HEK293 (cell line): Measurements from ENCODE around the gene LAPTM4A.

Experiments
- CTCF ChIA-PET: fragments of 350-600 bp; formaldehyde crosslinking; extraction: SDS; loops from one replicate; lab custom pipeline; 2021; ENCODE audit warnings: antibody characterized with exemption; lab: Yijun Ruan, JAX
- POLR2A ChIA-PET: fragments of 300-600 bp; formaldehyde crosslinking; extraction: SDS; loops from one replicate; lab custom pipeline; 2020; ENCODE audit warnings: antibody characterized with exemption, inconsistent platforms; lab: Yijun Ruan, JAX
- H3K27ac ChIP-seq: fragments of 200-500 bp; sonication (Bioruptor generic); 2 replicates; pipeline ENCODE4 v1.5.1; 2014; ENCODE audit warnings: low read depth, low read length, control low read depth, inconsistent platforms; ENCODE audit errors: extremely low read depth
- H3K36me3 ChIP-seq, 2 experiments: fragments of 200-500 bp in 1 of 2; sonication (Bioruptor generic) in 1 of 2; 1 replicate in 1 of 2; 2 replicates in 1 of 2; pipeline ENCODE4 v1.5.1; 2014 to 2017; ENCODE audit warnings: inconsistent platforms in 2 of 2, low read length in 2 of 2; ENCODE audit not compliant: control insufficient read depth in 2 of 2, insufficient read depth in 1 of 2
- H3K4me1 ChIP-seq: fragments of 200-500 bp; sonication (Bioruptor generic); 2 replicates; pipeline ENCODE4 v1.5.1; 2014; ENCODE audit warnings: mild to moderate bottlenecking, low read length, inconsistent platforms; ENCODE audit not compliant: control insufficient read depth, insufficient read depth
- H3K4me3 ChIP-seq: 2 replicates; pipeline ENCODE4 v1.5.1; 2011; ENCODE audit warnings: low read depth, mild to moderate bottlenecking, control low read depth, low read length, moderate library complexity
- H3K9me3 ChIP-seq: fragments of 200-500 bp; sonication (Bioruptor generic); 2 replicates; pipeline ENCODE4 v1.5.1; 2014; ENCODE audit warnings: low read depth, low read length, inconsistent platforms; ENCODE audit not compliant: control insufficient read depth, insufficient read depth
- ATF2 ChIP-seq: fragments of 450-650 bp; formaldehyde crosslinking; IDR thresholded peaks from 2 replicates; pipeline ENCODE4 v1.5.1; 2016; ENCODE audit warnings: missing biosample characterization, missing genetic modification characterization, low read depth
- BCL11B ChIP-seq: fragments of 450-650 bp; formaldehyde crosslinking; IDR thresholded peaks from 2 replicates; pipeline ENCODE4 v1.5.1; 2016; ENCODE audit warnings: low read depth, missing biosample characterization, missing genetic modification characterization
- INSM2 ChIP-seq: fragments of 450-650 bp; formaldehyde crosslinking; IDR thresholded peaks from 2 replicates; pipeline ENCODE4 v1.5.1; 2016; ENCODE audit warnings: missing biosample characterization, missing genetic modification characterization
- KLF16 ChIP-seq: fragments of 450-650 bp; formaldehyde crosslinking; IDR thresholded peaks from 2 replicates; pipeline ENCODE4 v1.5.1; 2017; ENCODE audit warnings: missing biosample characterization, missing genetic modification characterization
- KLF8 ChIP-seq: fragments of 450-650 bp; formaldehyde crosslinking; IDR thresholded peaks from 2 replicates; pipeline ENCODE4 v1.5.1; 2016; ENCODE audit warnings: missing biosample characterization, missing genetic modification characterization
- OVOL3 ChIP-seq: fragments of 450-650 bp; formaldehyde crosslinking; IDR thresholded peaks from 2 replicates; pipeline ENCODE4 v1.5.1; 2016; ENCODE audit warnings: missing biosample characterization, missing genetic modification characterization
- PRDM1 ChIP-seq: fragments of 450-650 bp; formaldehyde crosslinking; IDR thresholded peaks from 2 replicates; pipeline ENCODE4; 2016; ENCODE audit warnings: missing biosample characterization, missing genetic modification characterization
- PRDM6 ChIP-seq: fragments of 450-650 bp; formaldehyde crosslinking; IDR thresholded peaks from 2 replicates; pipeline ENCODE4 v1.5.1; 2017; ENCODE audit warnings: missing biosample characterization, missing genetic modification characterization
- SALL2 ChIP-seq: fragments of 450-650 bp; formaldehyde crosslinking; IDR thresholded peaks from 2 replicates; pipeline ENCODE4 v1.5.0; 2017; ENCODE audit warnings: missing biosample characterization, mild to moderate bottlenecking, missing genetic modification characterization, borderline replicate concordance
- SP7 ChIP-seq: fragments of 450-650 bp; formaldehyde crosslinking; IDR thresholded peaks from 2 replicates; pipeline ENCODE4 v1.5.1; 2016; ENCODE audit warnings: missing biosample characterization, missing genetic modification characterization
- TCF7L2 ChIP-seq: IDR thresholded peaks from 2 replicates; pipeline ENCODE4 v1.6.1; 2011; ENCODE audit warnings: low read depth, mild to moderate bottlenecking, inconsistent platforms, low read length, moderate library complexity, borderline replicate concordance
- ZEB2 ChIP-seq: fragments of 450-650 bp; formaldehyde crosslinking; IDR thresholded peaks from 2 replicates; pipeline ENCODE4 v1.5.1; 2016; ENCODE audit warnings: missing biosample characterization, missing genetic modification characterization
- ZFHX2 ChIP-seq: fragments of 450-650 bp; formaldehyde crosslinking; conservative IDR thresholded peaks from 2 replicates; pipeline ENCODE4 v1.5.1; 2016; ENCODE audit warnings: missing biosample characterization, missing genetic modification characterization
- ZFP37 ChIP-seq: fragments of 450-650 bp; formaldehyde crosslinking; IDR thresholded peaks from 2 replicates; pipeline ENCODE4 v1.5.1; 2016; ENCODE audit warnings: missing biosample characterization, missing genetic modification characterization
- ZNF155 ChIP-seq: fragments of 450-650 bp; formaldehyde crosslinking; IDR thresholded peaks from 2 replicates; pipeline ENCODE4 v1.5.1; 2016; ENCODE audit warnings: missing biosample characterization, missing genetic modification characterization
- ZNF157 ChIP-seq: fragments of 450-650 bp; formaldehyde crosslinking; IDR thresholded peaks from 2 replicates; pipeline ENCODE4 v1.5.1; 2016; ENCODE audit warnings: missing biosample characterization, missing genetic modification characterization
- ZNF174 ChIP-seq: fragments of 450-650 bp; formaldehyde crosslinking; IDR thresholded peaks from 2 replicates; pipeline ENCODE4 v1.5.0; 2017; ENCODE audit warnings: missing biosample characterization, mild to moderate bottlenecking, missing genetic modification characterization
- ZNF513 ChIP-seq: fragments of 450-650 bp; IDR thresholded peaks from 2 replicates; pipeline ENCODE4 v1.5.1; 2018; ENCODE audit warnings: missing biosample characterization, missing genetic modification characterization
- ZNF518A ChIP-seq: fragments of 450-650 bp; formaldehyde crosslinking; conservative IDR thresholded peaks from 2 replicates; pipeline ENCODE4 v1.5.1; 2016; ENCODE audit warnings: low read depth, missing biosample characterization, missing genetic modification characterization
- ZNF660 ChIP-seq: fragments of 450-650 bp; IDR thresholded peaks from 2 replicates; pipeline ENCODE4 v1.5.1; 2018; ENCODE audit warnings: missing biosample characterization, mild to moderate bottlenecking, missing genetic modification characterization
- ZNF692 ChIP-seq: fragments of 450-650 bp; formaldehyde crosslinking; IDR thresholded peaks from 2 replicates; pipeline ENCODE4 v1.5.1; 2016; ENCODE audit warnings: missing biosample characterization, missing genetic modification characterization
- ZNF792 ChIP-seq: fragments of 450-650 bp; formaldehyde crosslinking; IDR thresholded peaks from 2 replicates; pipeline ENCODE4 v1.5.1; 2016; ENCODE audit warnings: missing biosample characterization, missing genetic modification characterization
- TF ChIP-seq, protein P1 (sequence below): fragments of 450-650 bp; formaldehyde crosslinking; IDR thresholded peaks from 2 replicates; pipeline ENCODE4 v1.5.1; 2016; ENCODE audit warnings: missing biosample characterization, missing genetic modification characterization, borderline replicate concordance

LAPTM4A gene

GRCh38 chr2:20040489-20041172 is 10.8 kb downstream of the LAPTM4A start:
- peaks cover 28 to 47% of the 10 kb centered on the region in 2 experiments for H3K36me3 ChIP-seq
- no peak overlapping the region for H3K27ac ChIP-seq
- no peaks in the 10 kb centered on the region for H3K9me3 ChIP-seq
- POLR2A ChIA-PET = interaction anchor here (1.7 kb wide), 1 partner anchor 12 kb away, joined by 5 read pairs; the partner anchor contains the start of gene LAPTM4A
- CTCF ChIA-PET = interaction anchor here (5.3 kb wide), 1 partner anchor 25 kb away, joined by 31 read pairs; no protein-coding TSS in a partner anchor
- H3K4me1 ChIP-seq = peaks cover 11% of the 10 kb centered on the region
- H3K4me3 ChIP-seq = no peak overlapping the region
- TF ChIP-seq SALL2 (tag by site-specific recombination) = no peak
- peak; percentile 56 for TF ChIP-seq SP7
- TF ChIP-seq ZNF692 = no peak
- no peak for TF ChIP-seq TCF7L2
- TF ChIP-seq ZNF174 (tag by site-specific recombination) = no peak
- TF ChIP-seq ATF2 = peak; percentile 57; the same call in 1 of the 2 replicates
- TF ChIP-seq ZNF792 (tag by site-specific recombination) = no peak
- TF ChIP-seq PRDM1 = no peak
- TF ChIP-seq KLF8 = peak; percentile 25; the same call in 1 of the 2 replicates
- no peak for TF ChIP-seq ZFP37
- TF ChIP-seq INSM2 = 0 out of 2 replicates have a peak, but pooled peaks have one; percentile 49
- no peak for TF ChIP-seq ZNF518A
- TF ChIP-seq BCL11B (tag by site-specific recombination) = no peak
- no peak for TF ChIP-seq OVOL3
- TF ChIP-seq KLF16 (tag by site-specific recombination) = no peak
- no peak for TF ChIP-seq ZNF660 (tag by site-specific recombination)
- TF ChIP-seq, protein P1, sequence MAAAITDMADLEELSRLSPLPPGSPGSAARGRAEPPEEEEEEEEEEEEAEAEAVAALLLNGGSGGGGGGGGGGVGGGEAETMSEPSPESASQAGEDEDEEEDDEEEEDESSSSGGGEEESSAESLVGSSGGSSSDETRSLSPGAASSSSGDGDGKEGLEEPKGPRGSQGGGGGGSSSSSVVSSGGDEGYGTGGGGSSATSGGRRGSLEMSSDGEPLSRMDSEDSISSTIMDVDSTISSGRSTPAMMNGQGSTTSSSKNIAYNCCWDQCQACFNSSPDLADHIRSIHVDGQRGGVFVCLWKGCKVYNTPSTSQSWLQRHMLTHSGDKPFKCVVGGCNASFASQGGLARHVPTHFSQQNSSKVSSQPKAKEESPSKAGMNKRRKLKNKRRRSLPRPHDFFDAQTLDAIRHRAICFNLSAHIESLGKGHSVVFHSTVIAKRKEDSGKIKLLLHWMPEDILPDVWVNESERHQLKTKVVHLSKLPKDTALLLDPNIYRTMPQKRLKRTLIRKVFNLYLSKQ = no peak
- TF ChIP-seq ZFHX2 (tag by site-specific recombination) = no peak
- peak; percentile 48 for TF ChIP-seq PRDM6 (tag by site-specific recombination)
- TF ChIP-seq ZNF155 = no peak
- no peak for TF ChIP-seq ZNF157 (tag by site-specific recombination)
- no peak for TF ChIP-seq ZNF513 (tag by site-specific recombination)
- no peak; the same call in 1 of the 2 replicates for TF ChIP-seq ZEB2
